ENCODE results near the gene HSF2BP. TPM values are rescaled to one million over a fixed set of nuclear protein-coding genes. Genes with fewer than 3 reads are reported as not detected.

The HSF2BP gene
- polyA plus RNA-seq, 1 donor (not counting 4 experiments of a cell fraction or from before 2014, with no cell fraction given): 6.1 TPM

GRCh38 chr21:43573921-43574320 lies 85.4 kb downstream of the HSF2BP start:
- no peaks in the 10 kb centered on the region for H3K4me1 ChIP-seq (ENCODE audit: control insufficient read depth, extremely low read depth, insufficient read depth, low read length)
- no peaks in the 10 kb centered on the region for H3K27me3 ChIP-seq (ENCODE audit: control insufficient read depth, extremely low read depth, insufficient read depth, low read length)
- H4K20me1 ChIP-seq (ENCODE audit: control insufficient read depth, extremely low read depth, insufficient read depth, low read length): no peaks in the 10 kb centered on the region
- H2AFZ ChIP-seq (ENCODE audit: control insufficient read depth, low read length): no peak overlapping the region
- H3K36me3 ChIP-seq (ENCODE audit: control insufficient read depth in 2 of 2, extremely low read depth in 1 of 2, insufficient read depth in 2 of 2, low read length in 2 of 2): peaks cover 0 to 5% of the 10 kb centered on the region in 2 experiments
- no peak for TF ChIP-seq EZH2 (IDR thresholded peaks at IDR 0.05; ENCODE audit: low read length)
- TF ChIP-seq, protein P1, sequence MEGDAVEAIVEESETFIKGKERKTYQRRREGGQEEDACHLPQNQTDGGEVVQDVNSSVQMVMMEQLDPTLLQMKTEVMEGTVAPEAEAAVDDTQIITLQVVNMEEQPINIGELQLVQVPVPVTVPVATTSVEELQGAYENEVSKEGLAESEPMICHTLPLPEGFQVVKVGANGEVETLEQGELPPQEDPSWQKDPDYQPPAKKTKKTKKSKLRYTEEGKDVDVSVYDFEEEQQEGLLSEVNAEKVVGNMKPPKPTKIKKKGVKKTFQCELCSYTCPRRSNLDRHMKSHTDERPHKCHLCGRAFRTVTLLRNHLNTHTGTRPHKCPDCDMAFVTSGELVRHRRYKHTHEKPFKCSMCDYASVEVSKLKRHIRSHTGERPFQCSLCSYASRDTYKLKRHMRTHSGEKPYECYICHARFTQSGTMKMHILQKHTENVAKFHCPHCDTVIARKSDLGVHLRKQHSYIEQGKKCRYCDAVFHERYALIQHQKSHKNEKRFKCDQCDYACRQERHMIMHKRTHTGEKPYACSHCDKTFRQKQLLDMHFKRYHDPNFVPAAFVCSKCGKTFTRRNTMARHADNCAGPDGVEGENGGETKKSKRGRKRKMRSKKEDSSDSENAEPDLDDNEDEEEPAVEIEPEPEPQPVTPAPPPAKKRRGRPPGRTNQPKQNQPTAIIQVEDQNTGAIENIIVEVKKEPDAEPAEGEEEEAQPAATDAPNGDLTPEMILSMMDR (optimal IDR thresholded peaks at IDR 0.05 in 1 of 3, IDR thresholded peaks at IDR 0.05 in 1 of 3, conservative IDR thresholded peaks at IDR 0.05 in 1 of 3; ENCODE audit: extremely low read depth in 1 of 3, insufficient read depth in 2 of 3, low read length in 3 of 3): no peak
- dilution Hi-C loops (cut with MboI; ENCODE audit: extremely low pct_ligation_motif_present, low sequenced_read_pairs): no loop called here
- no peaks in the 10 kb centered on the region for H3K9me1 ChIP-seq (ENCODE audit: control insufficient read depth, extremely low read depth, insufficient read depth, low read length)
- no peak overlapping the region for H3K9ac ChIP-seq (ENCODE audit: control insufficient read depth, extremely low read depth, insufficient read depth, low read length)
- no peaks in the 10 kb centered on the region for H3K79me2 ChIP-seq (ENCODE audit: control insufficient read depth, insufficient read depth, low read length)
- no peak overlapping the region for H3K27ac ChIP-seq (ENCODE audit: control insufficient read depth, insufficient read depth, low read length)
- no peak overlapping the region for H3K4me2 ChIP-seq (ENCODE audit: control insufficient read depth, extremely low read depth, insufficient read depth, low read depth, low read length)
- no peaks in the 10 kb centered on the region for H3K9me3 ChIP-seq (ENCODE audit: control insufficient read depth, low read depth, low read length)
- FAIRE-seq (no peak), DNase-seq (ENCODE audit: low read depth, low spot score) (no peak)
- H3K4me3 ChIP-seq (ENCODE audit: control insufficient read depth in 2 of 3, extremely low read depth in 1 of 3, insufficient read depth in 2 of 3, low read depth in 1 of 3, low read length in 3 of 3): no peak overlapping the region

GRCh38 chr21:43572446-43572845 lies 86.8 kb downstream of the HSF2BP start:
- Histone ChIP-seq H3K4me2 (ENCODE audit: control insufficient read depth, extremely low read depth, insufficient read depth, low read depth, low read length) (no peak overlapping the region), H3K79me2 (ENCODE audit: control insufficient read depth, insufficient read depth, low read length) (no peaks in the 10 kb centered on the region), H2AFZ (ENCODE audit: control insufficient read depth, low read length) (no peak overlapping the region), H3K9me3 (ENCODE audit: control insufficient read depth, low read depth, low read length) (no peaks in the 10 kb centered on the region), H3K4me3 (ENCODE audit: control insufficient read depth in 2 of 3, extremely low read depth in 1 of 3, insufficient read depth in 2 of 3, low read depth in 1 of 3, low read length in 3 of 3) (no peak overlapping the region), H3K9me1 (ENCODE audit: control insufficient read depth, extremely low read depth, insufficient read depth, low read length) (no peaks in the 10 kb centered on the region), H3K36me3 (ENCODE audit: control insufficient read depth in 2 of 2, extremely low read depth in 1 of 2, insufficient read depth in 2 of 2, low read length in 2 of 2) (peaks cover 0 to 3% of the 10 kb centered on the region in 2 experiments), H4K20me1 (ENCODE audit: control insufficient read depth, extremely low read depth, insufficient read depth, low read length) (no peaks in the 10 kb centered on the region), H3K27me3 (ENCODE audit: control insufficient read depth, extremely low read depth, insufficient read depth, low read length) (no peaks in the 10 kb centered on the region), H3K4me1 (ENCODE audit: control insufficient read depth, extremely low read depth, insufficient read depth, low read length) (no peaks in the 10 kb centered on the region), H3K27ac (ENCODE audit: control insufficient read depth, insufficient read depth, low read length) (no peak overlapping the region), H3K9ac (ENCODE audit: control insufficient read depth, extremely low read depth, insufficient read depth, low read length) (no peak overlapping the region)
- TF ChIP-seq, protein P1 (optimal IDR thresholded peaks at IDR 0.05 in 1 of 3, IDR thresholded peaks at IDR 0.05 in 1 of 3, conservative IDR thresholded peaks at IDR 0.05 in 1 of 3; ENCODE audit: extremely low read depth in 1 of 3, insufficient read depth in 2 of 3, low read length in 3 of 3): no peak
- no peak for TF ChIP-seq EZH2 (IDR thresholded peaks at IDR 0.05; ENCODE audit: low read length)
- FAIRE-seq (no peak), DNase-seq (ENCODE audit: low read depth, low spot score) (no peak)
- dilution Hi-C loops (cut with MboI; ENCODE audit: extremely low pct_ligation_motif_present, low sequenced_read_pairs): no loop called here
